MM.1S (cell line): ENCODE measurements around the gene CWF19L1.

Experiments
- DNase-seq: peaks from one replicate; pipeline ENCODE4 v3.0.0-alpha.2; 2015
- H2AFZ ChIP-seq: fragments of 300-600 bp; sonication (generic); 2 replicates; pipeline ENCODE4 v1.6.0; 2016; ENCODE audit warnings: antibody characterized with exemption, low read length
- H3F3A ChIP-seq: fragments of 300-600 bp; sonication (generic); 2 replicates; pipeline ENCODE4 v1.6.1; 2016; ENCODE audit warnings: mild to moderate bottlenecking, antibody characterized with exemption, low read length, moderate library complexity, mixed read lengths; ENCODE audit not compliant: insufficient read depth
- H3K27ac ChIP-seq: fragments of 300-600 bp; sonication (generic); 2 replicates; pipeline ENCODE4 v1.5.1; 2016; ENCODE audit warnings: mild to moderate bottlenecking, low read length
- H3K27me3 ChIP-seq: fragments of 300-600 bp; sonication (generic); replicated peaks from 2 replicates; pipeline ENCODE4 v1.6.0; 2016; ENCODE audit warnings: low read length; ENCODE audit not compliant: insufficient read depth
- H3K36me3 ChIP-seq: fragments of 300-600 bp; sonication (generic); replicated peaks from 2 replicates; pipeline ENCODE4 v1.6.1; 2016; ENCODE audit warnings: mild to moderate bottlenecking, low read length, mixed read lengths; ENCODE audit not compliant: insufficient read depth
- H3K4me1 ChIP-seq: fragments of 300-600 bp; sonication (generic); 2 replicates; pipeline ENCODE4 v1.6.1; 2016; ENCODE audit warnings: low read length, mixed read lengths
- H3K4me2 ChIP-seq: fragments of 300-600 bp; sonication (generic); 2 replicates; pipeline ENCODE4 v1.6.0; 2016; ENCODE audit warnings: low read depth, low read length
- H3K4me3 ChIP-seq: fragments of 300-600 bp; sonication (generic); 2 replicates; pipeline ENCODE4 v1.5.1; 2016; ENCODE audit warnings: low read length, mixed read lengths
- H3K79me2 ChIP-seq: fragments of 300-600 bp; sonication (generic); 2 replicates; pipeline ENCODE4 v1.6.1; 2016; ENCODE audit warnings: mixed run types, low read length, mixed read lengths
- H3K9ac ChIP-seq: fragments of 300-600 bp; sonication (generic); 2 replicates; pipeline ENCODE4 v1.6.1; 2016; ENCODE audit warnings: low read length, mixed read lengths
- H3K9me2 ChIP-seq: fragments of 300-600 bp; sonication (generic); replicated peaks from 2 replicates; pipeline ENCODE4 v1.6.1; 2016; ENCODE audit warnings: mild to moderate bottlenecking, low read length, mixed read lengths; ENCODE audit not compliant: insufficient read depth
- H3K9me3 ChIP-seq: fragments of 300-600 bp; sonication (generic); replicated peaks from 2 replicates; pipeline ENCODE4 v1.6.1; 2016; ENCODE audit warnings: mild to moderate bottlenecking, low read length, mixed read lengths; ENCODE audit not compliant: insufficient read depth
- H4K20me1 ChIP-seq: fragments of 300-600 bp; sonication (generic); 2 replicates; pipeline ENCODE4 v1.6.1; 2016; ENCODE audit warnings: mild to moderate bottlenecking, low read length, moderate library complexity, mixed read lengths; ENCODE audit not compliant: insufficient read depth
- EZH2 ChIP-seq: fragments of 300-600 bp; sonication (generic); optimal IDR thresholded peaks from 2 replicates; pipeline ENCODE3; 2017; ENCODE audit warnings: low read depth, mild to moderate bottlenecking, antibody characterized with exemption, low read length, mixed read lengths
- EZH2phosphoT487 ChIP-seq: fragments of 300-600 bp; sonication (generic); IDR thresholded peaks from 2 replicates; pipeline ENCODE4 v1.6.1; 2018; ENCODE audit warnings: antibody characterized with exemption, low read length
- TF ChIP-seq, protein P1 (sequence below): fragments of 300-600 bp; sonication (generic); IDR thresholded peaks from 2 replicates; pipeline ENCODE4 v1.5.1; 2016; ENCODE audit warnings: antibody characterized with exemption, low read length, mixed read lengths

CWF19L1 gene

GRCh38 chr10:100192350-100192749 lies 75.1 kb downstream of the CWF19L1 start:
- no peak overlapping the region for H3K27ac ChIP-seq
- no peak overlapping the region for H3K4me3 ChIP-seq

DNA sequence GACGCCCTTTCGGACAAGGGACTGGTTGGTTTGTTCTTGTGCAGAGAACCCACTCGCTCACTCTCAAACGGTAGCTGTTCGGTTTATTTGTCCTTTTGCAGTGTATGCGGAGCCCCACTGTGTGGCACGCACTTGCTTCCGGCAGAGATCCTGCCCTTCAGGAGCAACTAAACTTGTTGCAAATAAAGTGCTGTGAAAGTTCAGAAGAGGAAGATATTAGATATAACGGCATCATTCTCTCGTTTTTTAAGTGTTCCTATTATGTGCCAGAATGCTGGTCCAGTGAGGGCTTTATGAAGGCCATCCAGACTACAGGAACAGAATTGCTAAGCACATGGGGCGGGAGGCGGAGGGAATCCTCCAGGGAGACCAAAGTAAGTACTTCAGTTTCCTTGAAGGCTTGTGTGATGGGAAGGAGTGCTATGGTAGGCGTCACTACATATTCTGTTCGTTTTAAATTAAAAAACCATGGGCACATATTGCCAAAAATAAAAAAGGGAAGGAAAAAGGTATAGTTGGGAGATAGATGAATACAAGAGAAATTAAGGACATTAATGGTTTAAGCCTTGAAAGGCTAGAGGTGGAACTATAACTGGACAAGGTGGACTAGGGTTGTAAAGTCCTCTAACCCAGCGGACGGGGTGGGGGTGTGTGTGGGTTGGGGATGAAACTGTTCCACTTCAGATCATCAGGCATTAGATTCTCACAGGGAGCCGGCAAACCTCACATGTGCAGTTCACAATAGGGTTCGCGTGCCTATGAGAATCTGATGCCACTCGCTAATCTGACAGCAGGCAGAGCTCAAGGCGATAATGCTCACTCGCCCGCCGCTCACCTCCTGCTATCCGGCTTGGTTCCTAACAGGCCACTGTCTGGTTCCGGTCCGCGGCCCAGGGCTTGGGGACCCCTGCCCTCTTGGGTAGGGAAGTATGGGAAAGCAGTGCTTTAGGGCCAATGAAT lies 80.9 kb downstream of the CWF19L1 start:
- peaks cover 68% of the 10 kb centered on the region for H3K79me2 ChIP-seq
- no peaks in the 10 kb centered on the region for H4K20me1 ChIP-seq
- peak overlapping the region; percentile 74 for H3K4me2 ChIP-seq
- TF ChIP-seq EZH2phosphoT487: no peak
- TF ChIP-seq EZH2: no peak
- TF ChIP-seq, protein P1, sequence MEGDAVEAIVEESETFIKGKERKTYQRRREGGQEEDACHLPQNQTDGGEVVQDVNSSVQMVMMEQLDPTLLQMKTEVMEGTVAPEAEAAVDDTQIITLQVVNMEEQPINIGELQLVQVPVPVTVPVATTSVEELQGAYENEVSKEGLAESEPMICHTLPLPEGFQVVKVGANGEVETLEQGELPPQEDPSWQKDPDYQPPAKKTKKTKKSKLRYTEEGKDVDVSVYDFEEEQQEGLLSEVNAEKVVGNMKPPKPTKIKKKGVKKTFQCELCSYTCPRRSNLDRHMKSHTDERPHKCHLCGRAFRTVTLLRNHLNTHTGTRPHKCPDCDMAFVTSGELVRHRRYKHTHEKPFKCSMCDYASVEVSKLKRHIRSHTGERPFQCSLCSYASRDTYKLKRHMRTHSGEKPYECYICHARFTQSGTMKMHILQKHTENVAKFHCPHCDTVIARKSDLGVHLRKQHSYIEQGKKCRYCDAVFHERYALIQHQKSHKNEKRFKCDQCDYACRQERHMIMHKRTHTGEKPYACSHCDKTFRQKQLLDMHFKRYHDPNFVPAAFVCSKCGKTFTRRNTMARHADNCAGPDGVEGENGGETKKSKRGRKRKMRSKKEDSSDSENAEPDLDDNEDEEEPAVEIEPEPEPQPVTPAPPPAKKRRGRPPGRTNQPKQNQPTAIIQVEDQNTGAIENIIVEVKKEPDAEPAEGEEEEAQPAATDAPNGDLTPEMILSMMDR: no peak
- H3K9ac ChIP-seq: peak overlapping the region; percentile 93
- H3K27ac ChIP-seq: peak overlapping the region; percentile 62
- peaks cover 12% of the 10 kb centered on the region for H3K4me1 ChIP-seq
- DNase-seq: peak; percentile 30
- H3K27me3 ChIP-seq: no peaks in the 10 kb centered on the region
- peaks cover 7% of the 10 kb centered on the region for H3K36me3 ChIP-seq
- no peaks in the 10 kb centered on the region for H3K9me2 ChIP-seq
- peaks cover 9% of the 10 kb centered on the region; the same call in 1 of the 2 replicates for H3F3A ChIP-seq
- peak overlapping the region; percentile 79 for H2AFZ ChIP-seq
- H3K4me3 ChIP-seq: peak overlapping the region; percentile 83
- no peaks in the 10 kb centered on the region for H3K9me3 ChIP-seq

More at GRCh38 chr10:100192350-100192749, 75.1 kb downstream of the CWF19L1 start:
- H3K9me2 ChIP-seq: no peaks in the 10 kb centered on the region
- no peaks in the 10 kb centered on the region for H4K20me1 ChIP-seq
- H3K27me3 ChIP-seq: no peaks in the 10 kb centered on the region
- no peak overlapping the region for H2AFZ ChIP-seq
- H3K9me3 ChIP-seq: no peaks in the 10 kb centered on the region
- no peak for DNase-seq
- H3K36me3 ChIP-seq: no peaks in the 10 kb centered on the region
- peaks cover 16% of the 10 kb centered on the region for H3K79me2 ChIP-seq
- H3F3A ChIP-seq: no peaks in the 10 kb centered on the region
- H3K4me1 ChIP-seq: peaks cover 3% of the 10 kb centered on the region; the same call in 1 of the 2 replicates
- TF ChIP-seq EZH2phosphoT487 (no peak), EZH2 (no peak)
- TF ChIP-seq, protein P1: no peak
- H3K9ac ChIP-seq: no peak overlapping the region
- no peak overlapping the region for H3K4me2 ChIP-seq

DNA sequence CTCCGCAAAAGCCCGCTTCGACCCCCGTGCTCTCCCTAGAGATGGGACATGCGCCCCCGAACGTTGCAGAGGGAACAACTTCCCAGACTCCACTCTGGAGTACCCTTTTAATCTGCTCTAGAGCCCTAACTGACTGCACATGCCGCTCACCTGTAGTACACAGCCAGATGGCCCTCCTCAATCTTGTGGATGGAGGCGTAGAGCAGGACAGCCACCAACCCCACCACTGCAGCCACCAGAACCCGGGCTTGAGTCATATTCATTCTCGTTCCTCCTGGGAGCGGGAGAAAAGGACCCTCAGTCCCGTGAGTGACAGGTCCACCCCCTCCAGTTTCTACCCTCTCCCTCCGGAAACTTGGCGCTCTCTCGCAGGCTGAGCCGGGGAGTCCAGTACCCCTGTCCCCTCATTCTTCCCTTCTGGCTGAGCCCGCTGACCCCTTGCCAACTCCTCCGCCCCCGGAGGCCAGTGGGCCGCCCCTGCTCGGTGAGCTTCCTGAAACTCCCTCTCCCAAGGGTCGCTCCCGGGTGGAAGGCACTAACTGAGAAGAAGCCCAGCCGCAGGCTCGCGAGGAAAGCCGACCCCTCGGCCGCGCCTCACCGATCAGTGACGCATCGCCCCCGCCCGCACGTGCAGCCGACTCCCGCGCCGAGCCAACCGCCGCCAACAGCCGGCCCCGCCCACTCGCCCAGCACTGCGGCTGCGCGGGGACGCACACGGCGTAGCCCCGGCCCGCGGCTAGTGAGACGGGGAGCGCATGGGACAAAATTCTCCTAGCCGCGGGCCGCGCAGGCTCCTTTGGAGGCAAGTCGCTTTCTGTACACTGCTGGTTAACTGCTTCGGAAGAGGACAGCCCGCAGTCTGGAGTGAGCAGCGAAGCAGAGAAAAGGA lies 81.8 kb downstream of the CWF19L1 start, which contains the start of gene ERLIN1:
ERLIN1 (minus strand) TSS at position 666 of the 889 bp plus-strand sequence; CDS start at position 263, 403 bp downstream.
- Histone ChIP-seq H3K4me2 (peak within 1 kb of the TSS; percentile 81), H4K20me1 (no peaks in the 10 kb centered on the region), H3K4me1 (peaks cover 12% of the 10 kb centered on the region), H3K9ac (peak within 1 kb of the TSS; percentile 93), H3K79me2 (peaks cover 73% of the 10 kb centered on the region), H3K27ac (peak within 1 kb of the TSS; percentile 62), H3K4me3 (peak within 1 kb of the TSS; percentile 83), H2AFZ (peak within 1 kb of the TSS; percentile 94), H3K27me3 (no peaks in the 10 kb centered on the region), H3F3A (peaks cover 9% of the 10 kb centered on the region; the same call in 1 of the 2 replicates), H3K36me3 (peaks cover 10% of the 10 kb centered on the region), H3K9me3 (no peaks in the 10 kb centered on the region), H3K9me2 (no peaks in the 10 kb centered on the region)
- peak; percentile 95 for DNase-seq
- TF ChIP-seq EZH2: no peak
- TF ChIP-seq EZH2phosphoT487: no peak
- TF ChIP-seq, protein P1: no peak
